Osteocyte (in vitro differentiated cells): ENCODE data around the gene NDUFS1. TPM values are rescaled to one million over a fixed set of nuclear protein-coding genes. Genes with fewer than 3 reads are reported as not detected.
"Not testable (repeated sequence)": the region's sequence is repeated elsewhere in the genome, so short reads cannot be mapped to it uniquely, and the experiment has no call there.

ENCODE experiments used
- DNase-seq: peaks from one replicate; pipeline ENCODE4 v3.0.0; 2021; ENCODE audit warnings: mixed read lengths; ENCODE audit not compliant: unreplicated experiment; ENCODE audit errors: extremely low spot score
- H3K27ac Mint-ChIP-seq: one replicate; pipeline ENCODE4 v1.8.0; 2021; ENCODE audit warnings: mild to moderate bottlenecking, mixed read lengths; ENCODE audit not compliant: unreplicated experiment
- H3K27me3 Mint-ChIP-seq: one replicate; pipeline ENCODE4 v1.8.0; 2021; ENCODE audit warnings: mixed read lengths; ENCODE audit not compliant: unreplicated experiment
- H3K36me3 Mint-ChIP-seq: one replicate; pipeline ENCODE4 v1.8.0; 2021; ENCODE audit warnings: mixed read lengths; ENCODE audit not compliant: unreplicated experiment
- H3K4me1 Mint-ChIP-seq: one replicate; pipeline ENCODE4 v1.8.0; 2021; ENCODE audit warnings: mixed read lengths; ENCODE audit not compliant: unreplicated experiment
- H3K4me3 Mint-ChIP-seq: one replicate; pipeline ENCODE4 v1.8.0; 2021; ENCODE audit warnings: mild to moderate bottlenecking, moderate library complexity, mixed read lengths; ENCODE audit not compliant: unreplicated experiment
- H3K9me3 Mint-ChIP-seq: one replicate; pipeline ENCODE4 v1.8.0; 2021; ENCODE audit warnings: mixed read lengths; ENCODE audit not compliant: unreplicated experiment
- total RNA-seq: library from RNA; stranded (reverse); gene quantifications from 2 replicates; pipeline ENCODE4 v1.2.1, GENCODE V29; 2021
- TF ChIP-seq, protein P1 (sequence below): fragments of 200-600 bp; sonication (generic); IDR thresholded peaks from 2 replicates; pipeline ENCODE4 v1.5.0; 2021; ENCODE audit warnings: antibody characterized with exemption, mild to moderate bottlenecking, moderate library complexity

NDUFS1 gene
- total RNA-seq, 1 donor from 2014 or later = 90.5 TPM

DNA sequence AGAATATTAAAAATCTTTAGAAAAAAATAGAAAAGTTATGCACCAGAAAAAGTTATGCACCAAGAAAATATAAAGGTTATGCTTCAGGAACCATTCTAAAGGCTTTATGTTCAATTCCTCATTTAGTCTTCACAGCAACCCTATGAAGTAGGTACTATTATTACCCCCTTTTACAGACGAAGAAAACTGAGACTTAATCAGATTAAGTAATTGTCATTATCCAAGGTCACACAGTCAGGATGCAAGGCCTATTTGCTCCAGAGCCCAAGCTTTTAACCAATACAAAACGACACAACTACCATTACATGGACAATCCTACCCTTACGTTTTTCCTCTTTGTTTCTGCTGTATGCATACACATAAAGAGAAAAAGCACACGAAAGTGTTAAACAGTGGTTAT, 78.3 kb downstream of the NDUFS1 start:
- no peak for DNase-seq
- Mint-ChIP-seq H3K4me1 (peaks cover 22% of the 10 kb centered on the region), H3K27me3 (no peaks in the 10 kb centered on the region), H3K36me3 (no peaks in the 10 kb centered on the region), H3K9me3 (no peaks in the 10 kb centered on the region), H3K27ac (no peak overlapping the region), H3K4me3 (no peak overlapping the region)
- TF ChIP-seq, protein P1, sequence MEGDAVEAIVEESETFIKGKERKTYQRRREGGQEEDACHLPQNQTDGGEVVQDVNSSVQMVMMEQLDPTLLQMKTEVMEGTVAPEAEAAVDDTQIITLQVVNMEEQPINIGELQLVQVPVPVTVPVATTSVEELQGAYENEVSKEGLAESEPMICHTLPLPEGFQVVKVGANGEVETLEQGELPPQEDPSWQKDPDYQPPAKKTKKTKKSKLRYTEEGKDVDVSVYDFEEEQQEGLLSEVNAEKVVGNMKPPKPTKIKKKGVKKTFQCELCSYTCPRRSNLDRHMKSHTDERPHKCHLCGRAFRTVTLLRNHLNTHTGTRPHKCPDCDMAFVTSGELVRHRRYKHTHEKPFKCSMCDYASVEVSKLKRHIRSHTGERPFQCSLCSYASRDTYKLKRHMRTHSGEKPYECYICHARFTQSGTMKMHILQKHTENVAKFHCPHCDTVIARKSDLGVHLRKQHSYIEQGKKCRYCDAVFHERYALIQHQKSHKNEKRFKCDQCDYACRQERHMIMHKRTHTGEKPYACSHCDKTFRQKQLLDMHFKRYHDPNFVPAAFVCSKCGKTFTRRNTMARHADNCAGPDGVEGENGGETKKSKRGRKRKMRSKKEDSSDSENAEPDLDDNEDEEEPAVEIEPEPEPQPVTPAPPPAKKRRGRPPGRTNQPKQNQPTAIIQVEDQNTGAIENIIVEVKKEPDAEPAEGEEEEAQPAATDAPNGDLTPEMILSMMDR = no peak

DNA sequence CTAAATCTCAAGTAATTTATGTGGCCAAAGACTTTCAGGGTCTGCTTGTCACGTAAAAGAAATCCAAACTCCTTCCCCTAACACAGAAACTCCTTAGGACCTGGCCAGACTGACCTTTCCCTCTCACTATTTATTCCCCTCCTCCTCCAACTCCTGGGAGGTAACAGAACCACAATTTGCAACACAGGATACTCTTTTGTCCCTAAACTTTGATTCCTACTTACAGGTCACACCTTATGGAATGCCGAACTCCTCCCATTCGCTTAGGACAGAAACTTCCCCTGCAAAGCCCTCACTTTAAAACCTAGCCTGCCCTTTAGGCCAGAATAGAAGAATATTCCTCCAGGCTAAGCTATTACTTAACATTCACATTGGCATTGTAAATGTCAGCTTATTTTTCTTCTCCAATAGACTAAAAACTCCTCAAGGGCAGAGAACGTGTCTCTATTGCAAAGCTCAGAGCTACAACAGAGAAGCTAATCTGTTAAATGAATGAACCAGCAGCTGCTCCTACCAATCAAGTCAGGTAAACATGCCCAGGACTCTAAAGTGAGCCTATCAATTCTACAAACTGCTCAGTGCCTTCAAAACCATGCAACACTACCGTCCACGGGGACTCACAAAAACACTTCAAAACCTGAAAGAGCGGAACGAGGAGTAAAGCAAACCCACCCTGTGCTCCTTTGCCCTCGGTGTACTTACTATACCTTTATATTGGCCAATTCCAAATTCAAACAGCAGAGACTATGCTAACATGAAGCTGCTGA, 79.4 kb downstream of the NDUFS1 start:
- no peak for DNase-seq
- Mint-ChIP-seq H3K27me3 (no peaks in the 10 kb centered on the region), H3K36me3 (no peaks in the 10 kb centered on the region), H3K27ac (no peak overlapping the region), H3K4me1 (peaks cover 22% of the 10 kb centered on the region), H3K9me3 (no peaks in the 10 kb centered on the region), H3K4me3 (no peak overlapping the region)
- TF ChIP-seq, protein P1 = no peak

DNA sequence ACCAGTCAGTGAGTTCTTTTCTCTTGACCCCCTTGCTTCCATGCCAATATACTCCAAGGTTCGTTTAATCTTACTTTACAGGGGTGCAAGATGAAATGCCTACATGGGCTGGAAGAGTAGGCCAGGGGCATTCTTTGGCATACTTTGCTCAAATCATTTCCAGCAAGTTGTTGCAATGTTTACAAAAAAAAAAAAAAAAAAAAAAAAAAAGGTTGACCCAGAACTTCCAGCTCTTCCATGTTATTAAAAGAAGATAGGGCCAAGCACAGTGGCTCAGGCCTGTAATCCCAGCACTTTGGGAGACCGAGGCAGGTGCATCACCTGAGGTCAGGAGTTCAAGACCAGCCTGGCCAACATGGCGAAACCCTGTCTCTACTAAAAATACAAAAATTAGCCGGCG, 81.4 kb downstream of the NDUFS1 start:
- peak overlapping the region; percentile 9 for H3K27ac Mint-ChIP-seq
- not testable (repeated sequence) for H3K4me1 Mint-ChIP-seq, DNase-seq, H3K27me3 Mint-ChIP-seq, H3K36me3 Mint-ChIP-seq, H3K4me3 Mint-ChIP-seq, H3K9me3 Mint-ChIP-seq

DNA sequence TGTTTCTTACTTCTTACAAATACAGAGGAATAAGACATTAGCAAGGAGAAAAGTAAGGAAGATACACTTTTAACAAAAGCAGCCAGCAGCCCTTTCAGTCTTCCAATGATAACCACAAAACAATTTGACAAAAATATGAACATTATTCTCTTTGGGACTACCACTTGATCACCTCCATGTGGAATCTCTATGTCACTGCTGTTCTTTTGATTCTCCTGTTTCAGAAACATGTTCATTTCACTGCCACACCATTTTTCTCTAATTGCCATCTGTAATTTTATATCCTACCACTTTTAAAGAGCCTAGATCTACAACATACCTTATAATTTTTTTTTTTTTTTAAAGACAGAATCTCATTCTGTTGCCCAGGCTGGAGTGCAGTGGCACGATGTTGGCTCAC, 84.1 kb downstream of the NDUFS1 start:
- H3K9me3 Mint-ChIP-seq = no peaks in the 10 kb centered on the region
- DNase-seq = no peak
- H3K4me1 Mint-ChIP-seq = peaks cover 16% of the 10 kb centered on the region
- no peak overlapping the region for H3K4me3 Mint-ChIP-seq
- H3K27ac Mint-ChIP-seq = no peak overlapping the region
- TF ChIP-seq, protein P1 = no peak
- no peaks in the 10 kb centered on the region for H3K36me3 Mint-ChIP-seq
- H3K27me3 Mint-ChIP-seq = no peaks in the 10 kb centered on the region

DNA sequence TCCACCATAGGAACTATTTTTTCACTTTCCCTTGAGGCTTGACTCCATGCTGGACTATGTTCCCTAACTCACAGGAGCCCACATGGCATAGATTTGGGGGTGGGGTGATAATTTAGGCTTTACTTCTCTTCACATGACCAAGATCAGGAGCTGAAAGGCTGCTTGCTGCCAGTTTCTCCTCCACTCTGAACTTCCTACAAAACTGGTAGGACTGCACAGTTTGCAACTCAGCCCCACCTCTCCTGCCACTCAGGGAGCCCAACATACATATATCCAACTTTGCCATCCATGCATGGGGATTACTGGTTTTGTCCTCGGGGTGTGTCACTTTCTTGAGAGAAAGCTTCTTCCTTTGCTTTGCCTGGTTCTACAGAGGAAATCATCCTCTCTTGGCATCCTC, 87.4 kb downstream of the NDUFS1 start:
- H3K4me3 Mint-ChIP-seq = no peak overlapping the region
- no peaks in the 10 kb centered on the region for H3K9me3 Mint-ChIP-seq
- H3K4me1 Mint-ChIP-seq = peaks cover 8% of the 10 kb centered on the region
- TF ChIP-seq, protein P1 = no peak
- no peaks in the 10 kb centered on the region for H3K36me3 Mint-ChIP-seq
- no peak overlapping the region for H3K27ac Mint-ChIP-seq
- no peak for DNase-seq
- H3K27me3 Mint-ChIP-seq = no peaks in the 10 kb centered on the region
